Astrocyte of the cerebellum (primary cell): ENCODE measurements around the gene DUOXA2.
"Not testable (repeated sequence)": the region's sequence is repeated elsewhere in the genome, so short reads cannot be mapped to it uniquely, and the experiment has no call there.

Experiments
- DNase-seq: peaks from one replicate; pipeline ENCODE4 v3.0.0-alpha.2; 2011; ENCODE audit warnings: low read depth
- H3K4me3 ChIP-seq: 2 replicates; pipeline ENCODE4 v1.5.1; 2011; ENCODE audit warnings: mild to moderate bottlenecking, low read depth, low read length, moderate library complexity
- in situ Hi-C: cut with HindIII; loops from 2 replicates; pipeline ENCODE4 v1.10.0; 2017; ENCODE audit warnings: low sequenced_read_pairs
- TF ChIP-seq, protein P1 (sequence below): IDR thresholded peaks from 2 replicates; pipeline ENCODE4 v1.5.1; 2012; ENCODE audit warnings: low read length, low read depth, moderate library complexity, mild to moderate bottlenecking; ENCODE audit errors: missing control alignments

DUOXA2 gene

DNA sequence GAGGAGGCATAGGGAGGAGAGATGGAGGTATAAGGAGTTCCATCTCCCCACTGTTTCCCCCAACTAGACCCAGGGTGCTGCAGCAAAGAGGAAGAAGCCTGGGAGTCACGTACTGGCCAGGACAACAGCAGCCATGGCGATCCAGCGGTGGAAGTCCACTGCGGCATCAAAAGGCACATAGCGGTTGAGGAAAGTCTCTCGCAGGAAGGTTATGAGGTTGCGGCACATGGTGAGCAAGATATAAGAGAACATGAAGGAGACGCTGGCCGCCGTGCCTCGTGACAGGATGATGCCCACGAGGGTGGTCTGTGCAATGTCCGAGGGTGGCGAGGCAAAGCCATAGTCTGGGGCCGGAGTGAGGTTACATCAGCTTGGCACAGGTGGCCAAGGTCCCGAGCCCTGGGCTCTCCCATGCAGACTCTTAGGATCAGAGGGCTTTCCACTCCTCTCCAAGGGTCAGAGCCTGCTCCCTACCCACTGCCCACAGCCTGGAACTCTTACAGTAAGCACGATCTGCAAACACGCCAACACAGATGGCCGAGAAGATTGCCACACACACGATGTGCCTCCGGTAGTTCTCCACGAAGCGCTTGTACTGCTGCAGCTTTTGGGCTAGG is 14.5 kb upstream of the DUOXA2 start:
- no peak overlapping the region for H3K4me3 ChIP-seq
- TF ChIP-seq, protein P1, sequence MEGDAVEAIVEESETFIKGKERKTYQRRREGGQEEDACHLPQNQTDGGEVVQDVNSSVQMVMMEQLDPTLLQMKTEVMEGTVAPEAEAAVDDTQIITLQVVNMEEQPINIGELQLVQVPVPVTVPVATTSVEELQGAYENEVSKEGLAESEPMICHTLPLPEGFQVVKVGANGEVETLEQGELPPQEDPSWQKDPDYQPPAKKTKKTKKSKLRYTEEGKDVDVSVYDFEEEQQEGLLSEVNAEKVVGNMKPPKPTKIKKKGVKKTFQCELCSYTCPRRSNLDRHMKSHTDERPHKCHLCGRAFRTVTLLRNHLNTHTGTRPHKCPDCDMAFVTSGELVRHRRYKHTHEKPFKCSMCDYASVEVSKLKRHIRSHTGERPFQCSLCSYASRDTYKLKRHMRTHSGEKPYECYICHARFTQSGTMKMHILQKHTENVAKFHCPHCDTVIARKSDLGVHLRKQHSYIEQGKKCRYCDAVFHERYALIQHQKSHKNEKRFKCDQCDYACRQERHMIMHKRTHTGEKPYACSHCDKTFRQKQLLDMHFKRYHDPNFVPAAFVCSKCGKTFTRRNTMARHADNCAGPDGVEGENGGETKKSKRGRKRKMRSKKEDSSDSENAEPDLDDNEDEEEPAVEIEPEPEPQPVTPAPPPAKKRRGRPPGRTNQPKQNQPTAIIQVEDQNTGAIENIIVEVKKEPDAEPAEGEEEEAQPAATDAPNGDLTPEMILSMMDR, result no peak
- in situ Hi-C loops, result no loop called here
- no peak for DNase-seq

DNA sequence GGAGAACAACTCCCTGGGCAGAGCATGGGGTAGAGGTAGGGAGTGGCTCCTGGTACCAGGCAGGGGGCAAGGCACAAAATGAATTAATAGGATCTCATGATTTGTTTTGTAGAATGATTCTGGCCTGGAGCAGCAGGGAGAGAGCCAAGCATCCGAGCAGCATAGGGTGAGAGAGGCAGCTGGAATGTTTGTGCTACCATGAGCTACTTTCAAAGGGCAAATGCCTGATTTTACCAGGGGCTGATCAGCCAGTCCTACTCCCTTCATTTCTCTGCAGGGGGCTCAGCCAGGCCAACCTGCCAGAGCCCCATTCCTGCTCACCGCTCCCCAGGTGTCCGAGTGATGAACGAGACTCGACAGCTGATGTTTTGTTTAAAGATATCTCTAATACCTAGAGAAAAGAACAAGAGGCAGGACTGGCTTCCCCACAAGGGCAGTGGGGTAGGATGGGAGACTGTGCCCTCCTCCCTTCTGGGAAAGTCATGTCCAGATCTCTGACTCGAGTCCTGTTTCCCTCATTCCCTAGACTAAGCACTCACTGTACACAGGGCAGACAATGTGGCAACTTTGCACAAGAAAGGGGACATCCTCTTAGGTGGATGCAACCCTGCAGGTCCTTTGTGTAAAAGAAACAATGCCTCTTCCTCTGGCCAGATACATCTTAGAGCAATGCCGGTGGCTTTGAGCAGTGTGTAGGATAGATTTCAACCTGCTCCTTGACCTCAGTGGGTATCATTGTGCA is 13.1 kb upstream of the DUOXA2 start:
- TF ChIP-seq, protein P1, result no peak
- DNase-seq, result no peak
- in situ Hi-C loops, result no loop called here

DNA sequence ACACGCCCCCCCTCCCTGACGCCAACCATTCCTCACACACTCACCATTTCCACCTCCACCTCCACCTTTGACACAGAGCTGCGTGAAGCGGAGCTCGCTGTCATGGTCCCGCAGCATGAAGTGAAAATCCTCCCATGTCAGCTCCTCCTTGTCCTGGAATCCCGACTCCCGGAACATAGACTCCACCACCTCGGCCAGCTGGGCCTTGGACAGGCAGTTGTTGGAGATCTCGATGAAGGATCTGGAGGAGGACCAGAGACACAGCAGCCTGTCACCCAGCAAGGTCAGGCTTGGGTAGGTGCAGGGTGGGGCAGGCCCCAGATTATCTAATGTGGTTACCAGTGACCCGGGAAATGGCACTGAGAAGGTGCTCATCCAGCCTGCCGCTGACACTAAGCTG is 12.4 kb upstream of the DUOXA2 start:
- no peak for DNase-seq

More for the DNA sequence above, 13.1 kb upstream of the DUOXA2 start:
- no peak overlapping the region for H3K4me3 ChIP-seq

DNA sequence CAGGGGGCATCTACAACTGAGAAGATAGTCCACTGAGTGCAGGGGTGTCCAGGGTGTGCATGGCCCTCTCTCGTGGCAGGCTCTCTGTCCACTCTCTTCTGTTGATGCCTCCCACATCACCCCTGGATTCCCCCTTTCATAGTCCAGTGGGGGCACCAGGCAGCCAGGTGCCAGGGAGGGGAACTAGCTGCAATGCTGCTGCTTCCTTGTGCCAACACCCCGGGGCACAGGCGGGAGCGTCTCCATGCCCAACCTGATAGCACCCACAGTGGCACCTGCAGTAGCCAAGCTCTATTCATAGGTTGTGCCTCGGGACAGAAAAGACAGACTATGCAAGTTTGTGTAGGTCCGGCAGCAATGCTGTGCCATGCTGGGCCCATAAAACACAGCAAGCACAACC is 11.9 kb upstream of the DUOXA2 start:
- no peak overlapping the region for H3K4me3 ChIP-seq
- no peak for DNase-seq
- in situ Hi-C loops, result no loop called here
- TF ChIP-seq, protein P1, result no peak

More for the DNA sequence above, 12.4 kb upstream of the DUOXA2 start:
- in situ Hi-C loops, result no loop called here
- TF ChIP-seq, protein P1, result no peak
- H3K4me3 ChIP-seq, result no peak overlapping the region

DNA sequence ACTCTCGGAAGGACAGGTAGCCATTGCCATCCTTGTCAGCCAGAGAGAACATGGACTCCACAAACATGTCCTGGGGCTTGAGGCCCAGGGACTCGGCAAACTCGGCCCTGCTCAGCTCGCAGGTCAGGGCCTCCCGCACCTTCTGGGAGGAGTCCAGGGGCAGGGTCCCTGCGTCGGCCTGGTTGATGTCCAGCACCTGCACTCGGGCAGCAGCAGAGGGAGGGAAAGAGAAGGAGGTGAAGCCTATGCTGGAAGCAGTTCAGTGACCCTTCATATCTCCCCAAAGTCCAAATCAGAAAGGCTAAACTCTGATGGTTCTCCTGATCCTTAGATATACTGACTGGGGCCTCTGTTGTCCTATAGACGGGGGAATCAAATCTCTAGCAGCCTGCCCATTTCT is 10.0 kb upstream of the DUOXA2 start:
- DNase-seq, in situ Hi-C loops, H3K4me3 ChIP-seq: not testable (repeated sequence)

DNA sequence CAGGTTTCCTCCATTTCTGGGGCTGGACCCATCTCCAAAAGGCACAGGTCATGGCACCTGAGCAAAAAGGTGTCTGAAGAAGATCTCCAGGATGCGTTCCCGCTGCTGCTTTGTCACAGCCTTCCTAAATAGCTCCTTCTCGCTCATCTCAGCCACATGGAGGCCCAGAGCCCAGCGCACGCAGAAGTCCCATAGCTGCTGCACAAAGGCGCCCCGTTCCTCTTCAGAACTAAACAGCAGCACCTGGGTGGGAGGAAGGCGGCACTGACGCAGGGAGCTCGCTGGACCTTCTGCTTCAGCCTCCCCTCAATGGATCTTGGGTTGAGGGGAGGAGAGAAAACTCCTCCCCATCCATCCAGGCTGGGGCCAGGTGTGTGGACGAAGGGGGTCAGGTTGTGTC is 8.5 kb upstream of the DUOXA2 start:
- TF ChIP-seq, protein P1, result no peak
- H3K4me3 ChIP-seq, result no peak overlapping the region
- in situ Hi-C loops, result no loop called here
- no peak for DNase-seq
